HEK293T (cell line): ENCODE results near the gene GALNT14.

Experiments used
- CTCF ChIA-PET: fragments of 350-600 bp; formaldehyde crosslinking; extraction: SDS; loops from one replicate; lab custom pipeline; 2021; ENCODE audit warnings: antibody characterized with exemption, inconsistent platforms; lab: Yijun Ruan, JAX
- POLR2A ChIA-PET: fragments of 350-600 bp; formaldehyde crosslinking; extraction: SDS; loops from one replicate; lab custom pipeline; 2020; ENCODE audit warnings: antibody characterized with exemption, inconsistent platforms; lab: Yijun Ruan, JAX
- DNase-seq: peaks from one replicate; pipeline ENCODE4 v3.0.0; 2012; ENCODE audit warnings: mixed read lengths; ENCODE audit errors: extremely low spot score
- ARNT ChIP-seq: fragments of 450-650 bp; IDR thresholded peaks from 2 replicates; pipeline ENCODE4 v1.6.1; 2017; ENCODE audit warnings: mild to moderate bottlenecking
- BHLHE40 ChIP-seq: fragments of 450-650 bp; IDR thresholded peaks from 2 replicates; pipeline ENCODE4 v1.6.1; 2016; ENCODE audit warnings: mild to moderate bottlenecking, moderate library complexity, borderline replicate concordance
- CTBP1 ChIP-seq: fragments of 450-650 bp; IDR thresholded peaks from 2 replicates; pipeline ENCODE4 v1.6.1; 2016; ENCODE audit warnings: borderline replicate concordance
- ELF4 ChIP-seq: fragments of 450-650 bp; IDR thresholded peaks from 2 replicates; pipeline ENCODE4 v1.6.1; 2017; ENCODE audit warnings: antibody characterized with exemption
- FOXA1 ChIP-seq: fragments of 450-650 bp; IDR thresholded peaks from 2 replicates; pipeline ENCODE4 v1.6.1; 2016; ENCODE audit warnings: mild to moderate bottlenecking
- FOXK2 ChIP-seq: fragments of 450-650 bp; IDR thresholded peaks from 2 replicates; pipeline ENCODE4 v1.6.1; 2016; ENCODE audit warnings: mild to moderate bottlenecking
- FOXM1 ChIP-seq: fragments of 450-650 bp; IDR thresholded peaks from 2 replicates; pipeline ENCODE4 v1.6.1; 2017; ENCODE audit warnings: mild to moderate bottlenecking, borderline replicate concordance
- HDGF ChIP-seq: fragments of 450-650 bp; IDR thresholded peaks from 2 replicates; pipeline ENCODE4 v1.6.1; 2017; ENCODE audit warnings: antibody characterized with exemption, borderline replicate concordance
- L3MBTL2 ChIP-seq: fragments of 450-650 bp; conservative IDR thresholded peaks from 2 replicates; pipeline ENCODE4 v1.6.1; 2016; ENCODE audit warnings: mild to moderate bottlenecking
- LEF1 ChIP-seq: fragments of 450-650 bp; IDR thresholded peaks from 2 replicates; pipeline ENCODE4 v1.6.1; 2017; ENCODE audit warnings: mild to moderate bottlenecking, borderline replicate concordance
- NFRKB ChIP-seq: fragments of 450-650 bp; IDR thresholded peaks from 2 replicates; pipeline ENCODE4 v1.6.1; 2016; ENCODE audit warnings: mild to moderate bottlenecking, moderate library complexity
- SP1 ChIP-seq: fragments of 450-650 bp; IDR thresholded peaks from 2 replicates; pipeline ENCODE4 v1.6.1; 2017
- SUZ12 ChIP-seq: fragments of 450-650 bp; IDR thresholded peaks from 2 replicates; pipeline ENCODE4 v1.6.1; 2016; ENCODE audit warnings: mild to moderate bottlenecking
- TARDBP ChIP-seq: fragments of 450-650 bp; IDR thresholded peaks from 2 replicates; pipeline ENCODE4 v1.6.1; 2016
- ZNF384 ChIP-seq: fragments of 450-650 bp; IDR thresholded peaks from 2 replicates; pipeline ENCODE4 v1.6.1; 2016
- TF ChIP-seq, protein P1 (sequence below): fragments of 450-650 bp; IDR thresholded peaks from 2 replicates; pipeline ENCODE4 v1.6.1; 2016

The GALNT14 gene

DNA sequence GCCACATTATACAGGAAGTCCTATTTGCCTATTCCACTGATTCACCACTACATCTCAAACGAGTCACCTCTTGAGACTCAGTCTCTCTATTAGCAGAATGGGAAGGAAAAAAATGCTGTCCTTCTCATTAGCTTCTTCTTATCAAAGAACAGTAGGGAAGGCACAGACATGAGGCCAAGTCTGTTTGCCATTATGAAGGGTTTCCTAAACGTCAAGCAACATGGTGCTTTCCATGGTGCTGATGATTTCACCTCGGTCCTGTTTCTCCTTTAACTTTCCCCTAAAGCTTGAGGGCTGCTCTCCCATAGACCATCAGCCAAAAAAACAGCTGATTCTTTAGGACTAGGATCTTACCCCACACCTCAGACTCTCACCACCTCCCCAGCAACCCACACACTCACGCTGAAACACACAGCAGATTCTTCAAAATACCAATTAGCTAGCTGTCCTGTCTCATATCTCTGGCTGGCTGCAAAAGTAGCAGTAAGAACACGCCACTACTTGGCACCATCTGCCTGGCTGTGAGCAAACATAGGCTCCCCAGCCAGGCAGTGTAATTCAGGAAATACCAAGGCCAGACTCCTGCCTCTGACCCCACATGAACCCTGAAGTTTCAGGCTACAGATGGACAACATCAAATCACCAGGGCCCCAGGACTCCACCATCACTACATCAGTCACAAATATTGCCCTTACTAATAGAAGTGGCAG is 30.5 kb downstream of the GALNT14 start:
- ChIA-PET POLR2A (no interaction called here), CTCF (no interaction called here)
- TF ChIP-seq, protein P1, sequence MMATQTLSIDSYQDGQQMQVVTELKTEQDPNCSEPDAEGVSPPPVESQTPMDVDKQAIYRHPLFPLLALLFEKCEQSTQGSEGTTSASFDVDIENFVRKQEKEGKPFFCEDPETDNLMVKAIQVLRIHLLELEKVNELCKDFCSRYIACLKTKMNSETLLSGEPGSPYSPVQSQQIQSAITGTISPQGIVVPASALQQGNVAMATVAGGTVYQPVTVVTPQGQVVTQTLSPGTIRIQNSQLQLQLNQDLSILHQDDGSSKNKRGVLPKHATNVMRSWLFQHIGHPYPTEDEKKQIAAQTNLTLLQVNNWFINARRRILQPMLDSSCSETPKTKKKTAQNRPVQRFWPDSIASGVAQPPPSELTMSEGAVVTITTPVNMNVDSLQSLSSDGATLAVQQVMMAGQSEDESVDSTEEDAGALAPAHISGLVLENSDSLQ, result no peak
- TF ChIP-seq NFRKB, result no peak
- DNase-seq, result no peak

DNA sequence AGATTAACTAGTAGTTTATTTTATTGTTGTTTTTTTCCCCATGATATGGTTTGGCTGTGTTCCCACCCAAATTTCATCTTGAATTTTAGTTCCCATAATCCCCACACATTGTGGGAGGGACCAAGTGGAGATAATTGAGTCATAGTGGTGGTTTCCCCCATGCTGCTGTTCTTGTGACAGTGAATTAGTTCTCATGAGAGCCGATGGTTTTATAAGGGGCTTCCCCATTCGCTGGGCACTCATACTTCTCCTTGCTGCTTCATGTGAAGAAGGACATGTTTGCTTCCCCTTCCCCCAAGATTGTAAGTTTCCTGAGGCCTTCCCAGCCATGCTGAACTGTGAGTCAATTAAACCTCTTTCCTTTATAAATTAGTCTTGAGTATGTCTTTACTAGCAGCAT is 36.5 kb downstream of the GALNT14 start:
- ChIA-PET CTCF (no interaction called here), POLR2A (no interaction called here)
- TF ChIP-seq FOXM1 (no peak), ELF4 (no peak), ARNT (no peak), ZNF384 (no peak), SP1 (no peak), SUZ12 (no peak), HDGF (no peak), FOXA1 (no peak), FOXK2 (no peak)
- DNase-seq, result no peak

DNA sequence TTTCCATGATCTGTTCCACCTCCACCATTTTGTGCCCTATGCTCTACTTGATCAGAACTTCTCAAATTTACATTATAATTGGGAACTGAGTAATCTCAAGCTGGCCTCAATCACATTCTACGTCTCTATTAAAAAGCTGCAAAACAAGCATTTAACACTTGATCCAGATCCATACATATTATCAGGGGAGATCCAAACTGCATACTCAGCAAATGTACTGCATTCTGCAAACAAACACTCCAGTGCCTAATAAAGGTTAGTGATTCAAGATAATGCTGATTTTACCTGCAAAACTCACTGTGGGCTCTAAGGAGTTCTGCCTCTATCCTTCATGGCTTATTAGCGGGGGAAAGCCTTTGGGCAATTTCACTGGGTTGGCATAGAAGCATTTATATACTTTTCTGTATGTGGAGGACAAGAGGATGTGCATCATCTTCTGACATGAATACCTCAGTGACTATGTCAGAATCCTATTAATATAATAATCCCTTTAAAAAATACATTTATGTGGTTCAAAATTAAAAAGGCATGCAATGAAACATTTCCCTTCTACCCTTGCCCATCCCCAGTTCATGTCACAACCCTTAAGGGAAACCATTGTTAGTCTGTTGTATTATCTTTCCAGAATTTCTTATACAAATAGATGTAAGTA is 40.2 kb downstream of the GALNT14 start:
- CTCF ChIA-PET, result no interaction called here
- POLR2A ChIA-PET, result no interaction called here

DNA sequence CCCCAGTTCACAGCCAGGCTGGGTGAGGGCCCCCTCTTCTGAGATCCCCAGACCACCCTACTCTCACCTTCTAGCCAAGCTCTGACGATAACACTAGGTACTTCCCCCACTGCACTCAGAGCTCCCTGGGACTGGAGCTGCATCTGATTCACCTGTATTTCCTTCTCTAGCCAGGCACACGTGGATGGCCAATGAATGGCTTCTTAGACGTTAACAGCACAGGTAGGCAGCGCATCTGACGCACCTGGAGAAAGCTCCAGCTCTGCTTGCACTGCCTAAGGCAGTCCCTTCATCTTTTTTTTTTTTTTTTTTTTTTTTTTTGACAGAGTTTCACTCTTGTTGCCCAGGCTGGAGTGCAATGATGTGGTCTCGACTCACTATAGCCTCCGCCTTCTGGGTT is 48.1 kb downstream of the GALNT14 start:
- DNase-seq, result no peak
- POLR2A ChIA-PET, result no interaction called here
- CTCF ChIA-PET, result no interaction called here
- no peak for TF ChIP-seq FOXA1
- TF ChIP-seq HDGF, result no peak
- TF ChIP-seq TARDBP, result no peak
- no peak for TF ChIP-seq NFRKB
- no peak for TF ChIP-seq ELF4
- no peak for TF ChIP-seq L3MBTL2
- TF ChIP-seq CTBP1, result no peak
- no peak for TF ChIP-seq ARNT
- TF ChIP-seq FOXK2, result no peak
- no peak for TF ChIP-seq SUZ12
- TF ChIP-seq FOXM1, result no peak
- no peak for TF ChIP-seq SP1
- TF ChIP-seq LEF1, result no peak
- TF ChIP-seq, protein P1, result no peak
- TF ChIP-seq ZNF384, result no peak

More for the DNA sequence above, 40.2 kb downstream of the GALNT14 start:
- TF ChIP-seq TARDBP (no peak), HDGF (no peak)
- DNase-seq, result no peak

DNA sequence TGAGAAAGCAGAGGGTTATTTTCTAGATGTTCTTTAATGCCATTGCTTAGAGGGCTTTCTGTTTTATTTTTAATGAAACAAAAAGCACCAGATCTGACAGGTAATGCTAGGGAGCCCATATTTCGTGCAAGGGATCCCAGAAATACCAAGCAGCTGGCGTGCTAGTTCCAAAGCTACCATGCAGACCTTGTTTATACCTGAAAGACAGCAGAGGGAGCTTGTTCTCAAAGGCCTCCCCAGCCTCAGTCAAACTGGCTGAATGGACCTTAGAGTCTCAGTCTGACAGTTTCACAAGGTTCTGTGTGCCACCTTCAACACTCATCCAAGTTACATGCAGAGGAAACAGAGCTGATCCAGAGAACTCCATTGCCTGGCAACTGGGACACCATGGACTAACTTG is 48.6 kb downstream of the GALNT14 start:
- DNase-seq, result no peak
- no peak for TF ChIP-seq ELF4
- TF ChIP-seq SP1, result no peak
- no peak for TF ChIP-seq L3MBTL2
- no peak for TF ChIP-seq SUZ12
- TF ChIP-seq NFRKB, result no peak
- TF ChIP-seq FOXA1, result no peak
- no peak for TF ChIP-seq FOXM1
- no peak for TF ChIP-seq FOXK2
- CTCF ChIA-PET, result no interaction called here
- POLR2A ChIA-PET, result no interaction called here

DNA sequence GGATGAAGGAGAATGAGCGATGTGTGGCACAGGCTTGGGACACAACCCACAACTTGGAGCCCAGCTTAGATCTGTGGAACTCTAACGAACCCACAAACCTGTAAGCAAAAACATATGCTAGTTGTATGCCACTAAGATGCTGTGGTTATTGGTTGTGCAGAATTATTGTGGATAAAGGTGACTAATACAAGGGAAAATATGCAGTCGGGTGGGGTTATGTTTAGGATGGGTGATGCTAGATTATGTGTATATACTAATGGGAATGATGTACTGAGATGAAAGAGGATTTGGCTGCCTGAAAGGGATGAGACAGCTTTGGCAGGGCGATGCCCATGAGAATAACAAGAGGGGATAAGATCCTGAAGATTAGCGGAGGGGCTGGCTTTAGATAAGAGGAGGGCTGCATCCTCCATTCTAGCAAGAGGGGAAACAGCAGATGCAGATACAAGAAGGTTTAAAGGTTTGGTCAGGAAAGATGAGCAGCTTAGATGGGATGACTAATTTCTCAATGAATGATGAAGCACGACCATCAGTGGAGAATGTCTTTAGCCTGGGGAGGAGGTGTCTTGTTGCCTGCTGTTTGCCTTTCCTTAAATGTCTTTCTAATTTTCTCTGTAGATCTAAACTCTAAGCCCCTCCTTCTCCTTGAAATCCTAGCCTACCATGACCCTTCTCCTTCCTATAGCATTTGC is 49.6 kb downstream of the GALNT14 start:
- POLR2A ChIA-PET, result no interaction called here
- CTCF ChIA-PET, result no interaction called here
- TF ChIP-seq CTBP1 (no peak), SUZ12 (no peak), LEF1 (no peak), FOXM1 (no peak), HDGF (no peak), ELF4 (no peak), FOXK2 (no peak), L3MBTL2 (no peak), TARDBP (no peak), BHLHE40 (no peak), NFRKB (no peak), ARNT (no peak), SP1 (no peak), ZNF384 (no peak)
- TF ChIP-seq, protein P1, result no peak
- no peak for DNase-seq

DNA sequence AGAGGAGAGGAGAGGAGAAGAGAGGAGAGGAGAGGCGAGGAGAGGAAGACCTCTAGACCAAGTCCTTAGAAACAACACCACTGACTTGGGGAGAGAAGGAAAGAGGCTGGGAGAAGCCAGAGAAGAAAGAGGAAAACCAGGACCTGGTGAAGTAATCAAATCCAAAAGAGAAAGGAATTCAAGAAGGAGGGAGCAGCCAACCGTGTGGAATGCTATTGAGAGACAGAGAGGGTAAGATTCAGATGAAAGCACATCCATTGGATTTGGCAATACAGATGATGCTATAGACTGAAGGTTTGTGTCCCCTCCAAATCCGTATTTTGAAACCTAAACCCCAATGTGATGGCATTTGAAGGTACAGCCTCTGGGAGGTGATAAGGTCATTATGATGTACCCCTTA is 50.7 kb downstream of the GALNT14 start:
- no peak for DNase-seq
- TF ChIP-seq FOXM1 (no peak), SP1 (no peak), LEF1 (no peak), BHLHE40 (no peak), TARDBP (no peak), SUZ12 (no peak), ELF4 (no peak), ARNT (no peak), FOXK2 (no peak), L3MBTL2 (no peak), HDGF (no peak), FOXA1 (no peak), ZNF384 (no peak), NFRKB (no peak), CTBP1 (no peak)
- TF ChIP-seq, protein P1, result no peak
- ChIA-PET CTCF (no interaction called here), POLR2A (no interaction called here)
